ENCODE data around the gene FER. TPM values are rescaled to one million over a fixed set of nuclear protein-coding genes. Genes with fewer than 3 reads are reported as not detected.

Gene FER
- total and polyA plus RNA-seq, 2 of the 8 experiments (the other 6 are each of a cell fraction or from before 2014, with no cell fraction given), result 1.3 to 15.8 TPM

DNA sequence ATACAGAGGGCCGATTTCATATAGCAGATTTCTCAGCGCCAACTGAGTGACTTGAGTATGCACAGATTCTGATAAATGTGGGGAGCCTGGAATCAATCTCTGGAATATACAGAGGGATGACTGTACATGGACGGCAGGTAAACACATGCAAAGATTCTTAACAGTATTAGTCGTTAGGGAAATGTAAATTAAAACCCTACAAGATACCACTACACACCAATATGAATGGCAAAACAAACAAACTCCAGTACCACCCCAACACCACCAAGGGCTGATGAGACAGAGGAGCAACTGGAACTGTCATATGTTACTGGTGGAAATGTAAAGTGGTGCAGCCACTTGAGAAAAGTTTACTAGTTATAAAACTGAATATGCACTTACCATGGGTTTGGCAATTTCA lies 8.3 kb upstream of the FER start:
- H3K56ac ChIP-seq (replicated peaks; ENCODE audit: insufficient read length, low read depth, low read length), result no peak overlapping the region
- H3K27me3 ChIP-seq (replicated peaks in 1 of 4; ENCODE audit: control insufficient read depth in 3 of 4, extremely low read depth in 1 of 4, insufficient read depth in 3 of 4, low read length in 3 of 4), result no peaks in the 10 kb centered on the region
- H2BK12ac ChIP-seq (ENCODE audit: low read depth, low read length), result no peak overlapping the region
- no peak for DNase-seq (ENCODE audit: low read depth in 1 of 2, low spot score in 2 of 2)
- H2BK15ac ChIP-seq (ENCODE audit: low read length), result no peak overlapping the region
- no peak for TF ChIP-seq RAD21 (IDR thresholded peaks at IDR 0.05 in 1 of 2, conservative IDR thresholded peaks at IDR 0.05 in 1 of 2; ENCODE audit: low read depth in 2 of 2, low read length in 2 of 2)
- no peak for TF ChIP-seq SIRT6 (IDR thresholded peaks at IDR 0.05; ENCODE audit: low read length)
- no peak for TF ChIP-seq POU5F1 (IDR thresholded peaks at IDR 0.05; ENCODE audit: low read depth, low read length)
- no peak for TF ChIP-seq EZH2 (IDR thresholded peaks at IDR 0.05; ENCODE audit: low read depth, low read length, severe bottlenecking)
- TF ChIP-seq GTF2F1 (IDR thresholded peaks at IDR 0.05; ENCODE audit: borderline replicate concordance, low read depth, low read length), result no peak
- no peak for TF ChIP-seq JUND (IDR thresholded peaks at IDR 0.05; ENCODE audit: low read length)
- TF ChIP-seq USF2 (IDR thresholded peaks at IDR 0.05; ENCODE audit: low read length), result no peak
- no peak for TF ChIP-seq POLR2AphosphoS5 (IDR thresholded peaks at IDR 0.05; ENCODE audit: low read depth, low read length)
- TF ChIP-seq JUN (IDR thresholded peaks at IDR 0.05; ENCODE audit: low read depth, low read length), result no peak
- TF ChIP-seq BACH1 (IDR thresholded peaks at IDR 0.05; ENCODE audit: low read length), result no peak
- no peak overlapping the region for H3K23ac ChIP-seq (ENCODE audit: insufficient read length)
- FAIRE-seq, result no peak
- H2BK120ac ChIP-seq (replicated peaks; ENCODE audit: low read depth, low read length), result no peak overlapping the region
- H4K20me1 ChIP-seq (replicated peaks in 1 of 2; ENCODE audit: control insufficient read depth in 1 of 2, insufficient read depth in 2 of 2, low read length in 2 of 2), result no peaks in the 10 kb centered on the region
- H3K79me1 ChIP-seq (ENCODE audit: low read depth, low read length), result no peaks in the 10 kb centered on the region
- ChIA-PET CTCF (ENCODE audit: partially characterized antibody) (no interaction called here), POLR2A (ENCODE audit: partially characterized antibody) (interaction anchor here (1.3 kb wide), 1 partner anchor 11 kb away, joined by 3 read pairs; no protein-coding TSS in a partner anchor)
- H3K4ac ChIP-seq (replicated peaks; ENCODE audit: insufficient read length, low read depth, low read length), result no peak overlapping the region
- H2AK5ac ChIP-seq (ENCODE audit: low read depth, low read length), result no peak overlapping the region
- no peak overlapping the region for H3K4me2 ChIP-seq (ENCODE audit: insufficient read depth in 1 of 2, low read depth in 2 of 2, low read length in 2 of 2)
- H3K23me2 ChIP-seq (ENCODE audit: low read depth, low read length), result no peaks in the 10 kb centered on the region
- H4K8ac ChIP-seq (ENCODE audit: extremely low read depth, insufficient read depth, low read length), result no peak overlapping the region
- H3K36me3 ChIP-seq (ENCODE audit: control insufficient read depth in 2 of 4, insufficient read depth in 4 of 4, low read length in 3 of 4), result no peaks in the 10 kb centered on the region
- H3K9me3 ChIP-seq (ENCODE audit: insufficient read depth in 2 of 2, low read depth in 1 of 2, low read length in 1 of 2), result peaks cover 2 to 5% of the 10 kb centered on the region in 2 experiments; a peak in 1 of 4 replicates
- H3K14ac ChIP-seq (ENCODE audit: insufficient read length), result no peak overlapping the region
- no peak overlapping the region for H3K9ac ChIP-seq (replicated peaks in 1 of 4; ENCODE audit: extremely low read depth in 1 of 4, low read depth in 3 of 4, low read length in 3 of 4)
- no peak overlapping the region for H2AFZ ChIP-seq (ENCODE audit: low read length)
- no peaks in the 10 kb centered on the region for H3K79me2 ChIP-seq (ENCODE audit: control insufficient read depth in 1 of 2, insufficient read depth in 2 of 2, low read length in 2 of 2)
- no peak overlapping the region for H2BK20ac ChIP-seq (ENCODE audit: low read length)
- no peak overlapping the region for H3K4me3 ChIP-seq (ENCODE audit: extremely low read depth in 1 of 4, insufficient read depth in 2 of 4, low read depth in 3 of 4, low read length in 4 of 4)
- no peak overlapping the region for H2BK5ac ChIP-seq (ENCODE audit: low read depth, low read length)
- no peak overlapping the region for H3K18ac ChIP-seq (ENCODE audit: extremely low read depth, low read length)
- no peak overlapping the region for H3K27ac ChIP-seq (ENCODE audit: low read depth, low read length)
- H4K5ac ChIP-seq (ENCODE audit: insufficient read length, low read depth, low read length), result no peak overlapping the region
- no peak overlapping the region for H4K91ac ChIP-seq (replicated peaks; ENCODE audit: insufficient read length, low read length)
- 83% methylated on average over 4 of the region's 4 CpGs; no CpG with 5 or more reads in 1 of the 2 experiments for WGBS, 2 experiments (ENCODE audit: extremely low coverage in 1 of 2, insufficient coverage in 1 of 2, insufficient read length in 1 of 2, insufficient replicate concordance in 2 of 2, low coverage in 1 of 2, low lambda C conversion rate in 2 of 2, missing lambda C conversion rate in 1 of 2)
- peaks cover 0 to 2% (median 0%) of the 10 kb centered on the region in 4 experiments; a peak in 1 of 7 replicates for H3K4me1 ChIP-seq (replicated peaks in 1 of 4; ENCODE audit: control insufficient read depth in 3 of 4, insufficient read depth in 4 of 4, low read length in 3 of 4)
